H1 (cell line): ENCODE measurements around the gene DCBLD2.

Experiments used
- CHD2 ChIP-seq: IDR thresholded peaks from 2 replicates; pipeline ENCODE4 v1.6.1; 2012; ENCODE audit warnings: low read length, improper control_type of control experiment
- EZH2 ChIP-seq: fragments of 200-600 bp; sonication (generic); IDR thresholded peaks from 2 replicates; pipeline ENCODE4 v1.7.1; 2012; ENCODE audit warnings: low read depth, mild to moderate bottlenecking, moderate library complexity, low read length, inconsistent platforms; ENCODE audit not compliant: severe bottlenecking
- MAFK ChIP-seq: IDR thresholded peaks from 2 replicates; pipeline ENCODE4 v1.6.1; 2012; ENCODE audit warnings: low read depth, mild to moderate bottlenecking, improper control_type of control experiment, low read length
- POLR2A ChIP-seq, 2 experiments: IDR thresholded peaks; 1 replicate in 1 of 2; 2 replicates in 1 of 2; pipeline ENCODE4 v1.6.1; 2011; ENCODE audit warnings: low read depth in 2 of 2, low read length in 2 of 2, mild to moderate bottlenecking in 2 of 2; ENCODE audit errors: control extremely low read depth in 1 of 2
- POU5F1 ChIP-seq: IDR thresholded peaks from 2 replicates; pipeline ENCODE4 v1.6.1; 2011; ENCODE audit warnings: low read depth, mild to moderate bottlenecking, low read length, moderate library complexity
- TAF1 ChIP-seq: IDR thresholded peaks from 2 replicates; pipeline ENCODE4 v1.6.1; 2011; ENCODE audit warnings: mild to moderate bottlenecking, low read depth, low read length
- TCF12 ChIP-seq: IDR thresholded peaks from 2 replicates; pipeline ENCODE4 v1.6.1; 2011; ENCODE audit warnings: low read depth, mild to moderate bottlenecking, low read length
- TF ChIP-seq, protein P1 (sequence below), 3 experiments: IDR thresholded peaks; 1 replicate in 2 of 3; 2 replicates in 1 of 3; pipeline versions ENCODE4 v1.5.1 to v1.6.1; 2011; ENCODE audit warnings: low read length in 3 of 3, mild to moderate bottlenecking in 3 of 3, inconsistent platforms in 2 of 3, low read depth in 1 of 3, moderate library complexity in 1 of 3; ENCODE audit not compliant: insufficient read depth in 1 of 3; ENCODE audit errors: control extremely low read depth in 1 of 3

GRCh38 chr3:98885851-98886250 is 15.6 kb downstream of the DCBLD2 start:
- TF ChIP-seq POU5F1 (no peak), EZH2 (no peak), TAF1 (no peak), POLR2A (IDR thresholded peaks at IDR 0.05; ENCODE audit: control extremely low read depth in 1 of 2, low read depth in 2 of 2, low read length in 2 of 2) (no peak), TCF12 (no peak), MAFK (no peak), CHD2 (no peak)
- TF ChIP-seq, protein P1, sequence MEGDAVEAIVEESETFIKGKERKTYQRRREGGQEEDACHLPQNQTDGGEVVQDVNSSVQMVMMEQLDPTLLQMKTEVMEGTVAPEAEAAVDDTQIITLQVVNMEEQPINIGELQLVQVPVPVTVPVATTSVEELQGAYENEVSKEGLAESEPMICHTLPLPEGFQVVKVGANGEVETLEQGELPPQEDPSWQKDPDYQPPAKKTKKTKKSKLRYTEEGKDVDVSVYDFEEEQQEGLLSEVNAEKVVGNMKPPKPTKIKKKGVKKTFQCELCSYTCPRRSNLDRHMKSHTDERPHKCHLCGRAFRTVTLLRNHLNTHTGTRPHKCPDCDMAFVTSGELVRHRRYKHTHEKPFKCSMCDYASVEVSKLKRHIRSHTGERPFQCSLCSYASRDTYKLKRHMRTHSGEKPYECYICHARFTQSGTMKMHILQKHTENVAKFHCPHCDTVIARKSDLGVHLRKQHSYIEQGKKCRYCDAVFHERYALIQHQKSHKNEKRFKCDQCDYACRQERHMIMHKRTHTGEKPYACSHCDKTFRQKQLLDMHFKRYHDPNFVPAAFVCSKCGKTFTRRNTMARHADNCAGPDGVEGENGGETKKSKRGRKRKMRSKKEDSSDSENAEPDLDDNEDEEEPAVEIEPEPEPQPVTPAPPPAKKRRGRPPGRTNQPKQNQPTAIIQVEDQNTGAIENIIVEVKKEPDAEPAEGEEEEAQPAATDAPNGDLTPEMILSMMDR (IDR thresholded peaks at IDR 0.05; ENCODE audit: control extremely low read depth in 1 of 3, insufficient read depth in 1 of 3, low read depth in 1 of 3, low read length in 3 of 3): no peak
